HUES48 (cell line): Measurements from ENCODE around the gene TIPARP.
A peak's percentile ranks its signal among the peaks of the same experiment; 100 is the strongest.

Experiments used
- H3K27ac ChIP-seq: one replicate; pipeline ENCODE4 v1.7.0; 2013; ENCODE audit warnings: low read depth, low read length, inconsistent platforms
- H3K27me3 ChIP-seq: 2 replicates; pipeline ENCODE4 v1.6.1; 2013; ENCODE audit warnings: mild to moderate bottlenecking, low read length; ENCODE audit not compliant: control insufficient read depth, insufficient read depth
- H3K36me3 ChIP-seq: 2 replicates; pipeline ENCODE4 v1.6.1; 2013; ENCODE audit warnings: low read length; ENCODE audit not compliant: control insufficient read depth, insufficient read depth
- H3K4me1 ChIP-seq: 2 replicates; pipeline ENCODE4 v1.6.1; 2013; ENCODE audit warnings: mild to moderate bottlenecking, low read length; ENCODE audit not compliant: control insufficient read depth, insufficient read depth
- H3K4me3 ChIP-seq: 2 replicates; pipeline ENCODE4 v1.5.1; 2013; ENCODE audit warnings: mild to moderate bottlenecking, low read depth, low read length
- H3K9ac ChIP-seq: 2 replicates; pipeline ENCODE4 v1.6.1; 2013; ENCODE audit warnings: mild to moderate bottlenecking, low read depth, low read length, moderate library complexity
- H3K9me3 ChIP-seq: 2 replicates; pipeline ENCODE4 v1.6.1; 2013; ENCODE audit warnings: low read length; ENCODE audit not compliant: control insufficient read depth, insufficient read depth

TIPARP gene

GRCh38 chr3:156677536-156677935 lies 3.1 kb downstream of the TIPARP start:
- no peak overlapping the region for H3K4me3 ChIP-seq
- peaks cover 38% of the 10 kb centered on the region for H3K36me3 ChIP-seq

GRCh38 chr3:156678197-156678596 lies 3.8 kb downstream of the TIPARP start:
- Histone ChIP-seq H3K36me3 (peaks cover 38% of the 10 kb centered on the region), H3K4me1 (peaks cover 28% of the 10 kb centered on the region), H3K9ac (no peak overlapping the region), H3K27ac (no peak overlapping the region), H3K4me3 (no peak overlapping the region), H3K27me3 (no peaks in the 10 kb centered on the region), H3K9me3 (no peaks in the 10 kb centered on the region)

More at GRCh38 chr3:156677536-156677935, 3.1 kb downstream of the TIPARP start:
- H3K9ac ChIP-seq = no peak overlapping the region
- H3K9me3 ChIP-seq = no peaks in the 10 kb centered on the region
- H3K27ac ChIP-seq = no peak overlapping the region
- H3K27me3 ChIP-seq = peaks cover 4% of the 10 kb centered on the region; the same call in 1 of the 2 replicates
- peaks cover 28% of the 10 kb centered on the region for H3K4me1 ChIP-seq

- Histone ChIP-seq H3K36me3 (peaks cover 38% of the 10 kb centered on the region), H3K27me3 (no peaks in the 10 kb centered on the region), H3K9ac (peak overlapping the region; percentile 16; the same call in 1 of the 2 replicates), H3K4me1 (peaks cover 32% of the 10 kb centered on the region), H3K27ac (peak overlapping the region; percentile 74), H3K4me3 (no peak overlapping the region), H3K9me3 (no peaks in the 10 kb centered on the region)
Measured at GRCh38 chr3:156680243-156680914, 6.0 kb downstream of the TIPARP start.

GRCh38 chr3:156681002-156681401 lies 6.6 kb downstream of the TIPARP start:
- no peak overlapping the region; the same call in 1 of the 2 replicates for H3K4me3 ChIP-seq
- peaks cover 35% of the 10 kb centered on the region for H3K4me1 ChIP-seq
- H3K27me3 ChIP-seq = no peaks in the 10 kb centered on the region
- H3K9ac ChIP-seq = 0 out of 2 replicates have a peak overlapping the region, but pooled peaks have one; percentile 17
- no peaks in the 10 kb centered on the region for H3K9me3 ChIP-seq
- peak overlapping the region; percentile 74 for H3K27ac ChIP-seq
- peaks cover 38% of the 10 kb centered on the region for H3K36me3 ChIP-seq

- no peaks in the 10 kb centered on the region for H3K9me3 ChIP-seq
- H3K4me1 ChIP-seq = peaks cover 23% of the 10 kb centered on the region
- H3K27ac ChIP-seq = no peak overlapping the region
- H3K4me3 ChIP-seq = no peak overlapping the region
- H3K9ac ChIP-seq = no peak overlapping the region
- H3K36me3 ChIP-seq = peaks cover 38% of the 10 kb centered on the region
- H3K27me3 ChIP-seq = no peaks in the 10 kb centered on the region
Measured at GRCh38 chr3:156682501-156682900, 8.1 kb downstream of the TIPARP start.

- no peak overlapping the region for H3K4me3 ChIP-seq
- H3K9me3 ChIP-seq = no peaks in the 10 kb centered on the region
- peaks cover 33% of the 10 kb centered on the region for H3K36me3 ChIP-seq
- no peak overlapping the region for H3K27ac ChIP-seq
- H3K9ac ChIP-seq = no peak overlapping the region
- no peaks in the 10 kb centered on the region for H3K27me3 ChIP-seq
- H3K4me1 ChIP-seq = peaks cover 23% of the 10 kb centered on the region
Measured at GRCh38 chr3:156682963-156683362, 8.6 kb downstream of the TIPARP start.

- no peak overlapping the region for H3K9ac ChIP-seq
- H3K9me3 ChIP-seq = no peaks in the 10 kb centered on the region
- no peaks in the 10 kb centered on the region for H3K27me3 ChIP-seq
- peaks cover 23% of the 10 kb centered on the region for H3K4me1 ChIP-seq
- H3K36me3 ChIP-seq = peaks cover 15% of the 10 kb centered on the region; the same call in 1 of the 2 replicates
- peak overlapping the region; percentile 43 for H3K27ac ChIP-seq
- no peak overlapping the region for H3K4me3 ChIP-seq
Measured at GRCh38 chr3:156685198-156685597, 10.8 kb downstream of the TIPARP start.

- H3K27me3 ChIP-seq = no peaks in the 10 kb centered on the region
- peak overlapping the region; percentile 29 for H3K27ac ChIP-seq
- H3K9ac ChIP-seq = no peak overlapping the region
- H3K4me1 ChIP-seq = peaks cover 17% of the 10 kb centered on the region
- no peaks in the 10 kb centered on the region for H3K9me3 ChIP-seq
- no peak overlapping the region for H3K4me3 ChIP-seq
- H3K36me3 ChIP-seq = peaks cover 10% of the 10 kb centered on the region; the same call in 1 of the 2 replicates
Measured at GRCh38 chr3:156685752-156686151, 11.4 kb downstream of the TIPARP start.

- Histone ChIP-seq H3K4me3 (no peak overlapping the region), H3K9me3 (no peaks in the 10 kb centered on the region), H3K36me3 (no peaks in the 10 kb centered on the region), H3K9ac (no peak overlapping the region), H3K27me3 (no peaks in the 10 kb centered on the region), H3K4me1 (peaks cover 12% of the 10 kb centered on the region; the same call in 1 of the 2 replicates), H3K27ac (no peak overlapping the region)
Measured at GRCh38 chr3:156687023-156687422, 12.6 kb downstream of the TIPARP start.

- no peaks in the 10 kb centered on the region for H3K9me3 ChIP-seq
- H3K27ac ChIP-seq = no peak overlapping the region
- no peak overlapping the region for H3K9ac ChIP-seq
- peaks cover 12% of the 10 kb centered on the region; the same call in 1 of the 2 replicates for H3K4me1 ChIP-seq
- no peak overlapping the region for H3K4me3 ChIP-seq
- H3K27me3 ChIP-seq = no peaks in the 10 kb centered on the region
- H3K36me3 ChIP-seq = peaks cover under 1% of the 10 kb centered on the region; the same call in 1 of the 2 replicates
Measured at GRCh38 chr3:156688632-156689452, 14.5 kb downstream of the TIPARP start.

GRCh38 chr3:156689608-156690007 lies 15.2 kb downstream of the TIPARP start:
- peaks cover 7% of the 10 kb centered on the region; the same call in 1 of the 2 replicates for H3K4me1 ChIP-seq
- H3K27ac ChIP-seq = no peak overlapping the region
- no peak overlapping the region for H3K4me3 ChIP-seq

More at GRCh38 chr3:156689608-156690007, 15.2 kb downstream of the TIPARP start:
- H3K9ac ChIP-seq = no peak overlapping the region
- peaks cover 8% of the 10 kb centered on the region for H3K36me3 ChIP-seq
- no peaks in the 10 kb centered on the region for H3K9me3 ChIP-seq
- no peaks in the 10 kb centered on the region for H3K27me3 ChIP-seq
